ENCODE results near the gene SHANK3. TPM values are rescaled to one million over a fixed set of nuclear protein-coding genes. Genes with fewer than 3 reads are reported as not detected.

SHANK3 gene
- total and polyA plus RNA-seq, 2 of the 8 experiments (the other 6 are each of a cell fraction or from before 2014, with no cell fraction given) = 1.5 to 6.0 TPM

DNA sequence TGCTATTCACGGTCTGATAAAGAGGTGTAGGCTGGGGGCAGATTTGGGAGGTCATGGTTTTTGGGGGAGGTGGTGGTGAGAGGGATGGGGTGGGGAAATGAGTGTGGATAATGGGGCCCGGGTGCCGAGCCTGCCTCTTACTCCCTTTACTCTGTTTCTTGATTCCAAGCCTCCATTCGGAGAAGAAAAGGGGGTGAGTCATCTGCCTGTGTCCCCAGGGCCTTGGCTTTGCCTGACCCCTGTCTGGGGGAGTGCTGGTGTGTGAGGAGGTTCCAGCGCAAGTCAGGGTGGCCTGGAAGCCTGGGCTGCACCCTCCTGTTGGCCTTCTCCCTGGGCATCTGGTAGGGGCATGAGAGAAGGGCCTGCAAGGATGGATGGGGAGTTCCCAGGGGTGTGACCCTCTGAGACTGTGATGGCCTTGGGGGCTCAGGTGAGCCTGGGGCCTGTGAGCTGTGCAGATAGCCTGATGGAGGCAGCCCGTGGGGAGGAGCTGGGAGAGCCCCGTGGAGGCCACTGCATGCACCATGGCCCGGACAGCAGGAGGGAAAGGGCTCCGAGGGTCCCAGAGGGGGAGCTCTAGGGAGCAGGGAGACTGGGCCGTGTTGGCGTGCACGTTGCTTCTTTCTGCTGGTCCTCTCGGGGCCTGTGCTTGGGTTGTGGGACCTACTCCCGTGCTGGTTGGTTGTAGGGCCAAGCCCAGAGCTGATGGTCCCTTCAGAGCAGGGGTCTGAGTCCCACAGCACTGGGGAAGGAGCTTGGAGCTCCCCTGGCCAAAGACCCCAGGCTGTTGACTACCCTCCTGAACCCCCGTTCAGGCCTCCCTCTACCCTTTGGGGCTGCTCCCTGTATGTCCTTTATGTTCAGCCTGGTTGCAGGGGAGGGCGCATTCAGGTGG, 39.1 kb downstream of the SHANK3 start (continued):
- TF ChIP-seq FOSL1 (IDR thresholded peaks at IDR 0.05; ENCODE audit: insufficient read depth, low read depth, low read length) (no peak), GABPA (IDR thresholded peaks at IDR 0.05; ENCODE audit: borderline replicate concordance, insufficient read depth, low read length) (no peak), POLR2A (IDR thresholded peaks at IDR 0.05; ENCODE audit: control extremely low read depth in 1 of 2, low read depth in 2 of 2, low read length in 2 of 2) (no peak), PHF8 (conservative IDR thresholded peaks at IDR 0.05; ENCODE audit: low read depth, low read length) (no peak), JUND (IDR thresholded peaks at IDR 0.05; ENCODE audit: low read length) (no peak), CHD7 (IDR thresholded peaks at IDR 0.05; ENCODE audit: insufficient replicate concordance, low read length) (no peak)
